Epidermal melanocyte (primary cell): ENCODE results near the gene CACNA1I.
"Not testable (repeated sequence)": the region's sequence is repeated elsewhere in the genome, so short reads cannot be mapped to it uniquely, and the experiment has no call there.

ENCODE experiments used
- DNase-seq: peaks from one replicate; pipeline ENCODE4 v3.0.0; 2011; ENCODE audit warnings: low spot score; ENCODE audit not compliant: insufficient read length

CACNA1I gene

DNA sequence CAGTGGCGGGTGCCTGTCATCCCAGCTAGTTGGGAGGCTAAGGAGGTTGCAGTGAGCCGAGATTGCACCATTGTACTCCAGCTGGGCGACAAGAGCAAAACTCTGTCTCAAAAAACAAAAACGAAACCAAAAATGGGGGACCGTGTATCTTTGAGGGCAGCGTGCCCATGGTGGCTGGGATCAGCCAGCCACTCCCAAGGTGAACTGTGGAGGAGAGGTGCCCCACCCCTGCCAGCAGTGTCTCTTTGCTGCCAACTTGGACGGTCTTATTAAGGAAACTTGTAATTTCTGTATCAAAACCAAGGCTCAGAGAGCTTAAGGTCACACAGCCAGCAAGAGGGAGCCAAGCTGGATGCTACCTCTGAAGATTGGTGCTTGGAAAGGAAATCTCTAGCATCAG lies 147.7 kb downstream of the CACNA1I start:
- no peak for DNase-seq

DNA sequence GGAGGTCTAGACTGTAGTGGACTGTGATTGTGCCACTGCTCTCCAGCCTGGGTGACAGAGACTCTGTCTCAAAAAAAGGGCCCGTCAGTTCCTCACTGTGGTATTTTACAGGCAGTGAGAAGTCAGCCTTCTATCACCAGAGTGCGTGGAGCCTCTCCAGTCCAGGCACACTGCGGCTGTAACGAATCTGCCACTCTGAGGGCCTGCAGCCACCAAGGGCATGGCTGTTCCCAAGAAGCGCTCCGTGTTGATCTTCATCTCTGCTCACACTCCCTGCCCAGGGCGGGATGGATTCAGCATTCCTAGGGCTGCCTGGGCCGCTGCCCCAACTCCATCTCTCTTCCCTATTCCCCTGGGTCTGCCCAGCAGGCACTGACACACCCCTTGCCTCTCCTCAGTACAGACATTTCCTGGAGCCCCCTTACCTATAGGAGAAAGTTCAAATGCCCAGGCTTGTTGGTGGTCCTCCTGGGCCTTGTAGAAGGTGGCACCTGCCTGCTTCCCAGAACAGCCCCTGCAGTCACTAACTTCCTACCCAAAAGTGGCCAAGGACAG lies 148.4 kb downstream of the CACNA1I start:
- DNase-seq: no peak

DNA sequence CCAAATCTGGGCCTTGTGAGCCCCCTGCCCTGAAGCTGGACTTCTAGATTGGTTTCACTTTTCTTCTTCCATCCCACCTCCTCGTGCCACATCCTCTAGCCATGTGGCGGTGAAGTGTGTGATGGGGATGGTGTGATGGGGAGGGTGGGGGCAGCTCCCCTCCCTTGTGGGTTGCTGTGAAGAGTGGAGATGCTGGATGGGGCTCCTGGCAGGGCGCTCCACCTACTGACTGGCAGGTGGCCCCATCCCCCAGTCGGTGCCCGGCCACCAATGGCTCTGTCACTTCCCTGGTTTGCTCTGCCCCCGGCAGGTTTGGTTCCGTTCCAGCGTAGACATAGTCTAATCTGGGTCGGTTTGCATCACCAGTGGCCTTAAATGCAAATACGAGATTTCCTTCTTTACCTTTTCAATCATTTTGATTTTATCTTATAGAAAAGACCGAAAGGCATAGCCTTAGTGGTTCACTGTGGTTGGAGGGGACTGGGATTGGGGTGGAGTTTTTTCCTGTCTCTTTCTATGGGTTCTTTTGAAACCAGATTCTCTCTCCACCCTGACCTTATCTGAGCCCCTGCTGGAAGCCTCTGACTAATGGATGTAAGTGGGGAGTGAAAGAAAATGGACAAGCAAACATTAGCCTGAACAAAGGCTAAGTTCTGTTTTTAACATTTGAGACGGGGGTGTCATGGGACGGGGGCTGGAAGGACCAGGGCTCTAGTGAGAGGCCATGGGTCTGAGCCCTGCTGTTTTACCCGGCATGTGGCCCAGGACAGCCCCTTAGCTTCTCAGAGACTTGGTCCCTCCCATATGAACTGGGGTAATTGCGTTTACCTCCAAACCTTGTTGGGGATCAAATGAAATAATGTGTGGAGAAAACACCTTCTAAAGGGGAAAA lies 149.3 kb downstream of the CACNA1I start:
- DNase-seq: no peak

DNA sequence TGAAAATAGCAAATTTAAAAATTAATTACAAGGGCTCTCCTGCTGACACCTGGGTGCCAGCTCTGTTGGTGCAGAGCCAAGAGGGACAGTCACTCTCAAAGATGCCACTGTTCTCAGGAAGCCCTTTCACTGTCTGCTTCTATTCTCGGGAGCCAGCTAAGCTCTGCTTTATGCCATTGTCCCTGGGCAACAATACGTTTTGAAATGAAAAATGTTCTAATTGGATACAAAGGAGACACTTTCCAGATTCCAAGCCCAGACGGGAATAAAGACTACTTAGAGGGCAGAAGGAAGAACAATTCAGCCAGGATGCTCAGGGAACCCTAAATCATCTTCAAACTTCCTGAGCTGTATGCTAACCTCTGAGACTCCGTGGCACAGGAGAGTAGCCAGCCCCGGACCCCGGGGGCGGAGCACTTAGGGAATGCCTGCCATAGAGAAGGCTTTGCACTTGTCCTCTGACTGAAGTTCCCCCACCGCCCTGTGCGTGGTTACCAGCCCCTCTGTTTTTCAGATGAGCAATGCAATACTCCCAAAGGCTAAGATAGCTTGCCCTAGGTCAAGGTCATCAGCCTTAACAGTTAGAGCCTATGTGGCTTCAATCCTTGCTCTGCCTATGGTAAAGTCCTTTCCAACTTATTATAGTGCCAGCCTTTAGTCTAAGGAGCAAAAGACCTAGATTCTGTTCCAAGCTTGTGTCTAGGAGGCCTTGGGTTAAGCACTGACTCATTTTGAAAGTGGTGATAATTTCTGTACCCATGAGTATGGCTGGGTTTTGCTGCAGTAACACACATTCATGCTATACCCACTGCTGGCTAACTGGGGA lies 150.9 kb downstream of the CACNA1I start:
- DNase-seq: no peak

DNA sequence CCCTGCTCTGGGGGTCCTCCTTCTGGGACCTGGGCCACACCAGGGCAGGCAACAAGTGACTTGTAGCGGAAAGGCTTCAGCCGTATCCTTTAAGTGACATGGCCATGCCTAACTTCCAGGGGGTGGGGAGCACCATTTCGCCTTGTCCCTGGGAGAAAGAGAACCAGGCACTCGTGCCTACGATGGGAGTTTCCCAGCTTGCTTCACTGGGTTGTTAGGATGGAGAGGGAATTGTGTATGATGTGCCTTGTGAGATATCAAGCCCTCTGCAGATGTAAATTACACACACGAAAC lies 151.4 kb downstream of the CACNA1I start:
- no peak for DNase-seq

DNA sequence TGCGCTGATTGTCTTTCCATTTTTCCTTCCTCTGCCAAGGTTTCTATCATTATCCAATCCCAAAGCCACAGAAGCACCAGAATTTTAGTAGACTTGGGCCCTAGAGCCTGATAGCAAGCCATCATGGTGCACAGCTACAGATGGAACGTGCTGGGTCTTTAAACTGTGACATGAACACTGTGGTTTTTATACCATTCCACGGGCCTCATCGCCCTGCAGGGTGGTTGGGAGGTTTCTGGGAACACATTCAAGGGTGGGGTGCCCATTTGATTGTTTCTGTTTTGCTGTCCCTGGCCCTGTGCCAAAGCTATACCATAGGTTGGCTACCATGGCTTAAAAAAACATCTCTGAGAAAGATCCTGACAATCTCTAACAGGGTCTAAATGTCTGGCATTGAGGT lies 151.9 kb downstream of the CACNA1I start:
- DNase-seq: no peak

DNA sequence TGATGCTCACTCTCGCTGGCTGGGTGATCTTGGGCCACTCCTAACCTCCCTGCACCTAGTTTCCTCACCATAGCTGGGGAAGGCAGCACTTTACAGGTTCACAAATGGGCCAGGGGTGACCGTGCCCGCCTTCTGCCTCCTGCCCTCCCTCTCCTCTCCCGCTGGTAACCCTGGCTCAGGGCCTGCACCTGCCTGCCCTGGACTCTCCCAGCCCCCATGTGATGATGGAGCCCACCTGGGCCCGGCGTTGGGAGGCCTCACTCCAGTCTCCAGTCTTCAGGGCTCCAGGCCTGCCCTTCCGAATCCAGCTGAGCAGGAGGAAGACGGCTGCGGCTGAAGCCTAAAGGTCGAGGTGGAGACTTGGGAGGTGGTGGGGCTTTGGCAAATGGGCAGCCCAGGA lies 152.9 kb downstream of the CACNA1I start:
- DNase-seq: no peak

DNA sequence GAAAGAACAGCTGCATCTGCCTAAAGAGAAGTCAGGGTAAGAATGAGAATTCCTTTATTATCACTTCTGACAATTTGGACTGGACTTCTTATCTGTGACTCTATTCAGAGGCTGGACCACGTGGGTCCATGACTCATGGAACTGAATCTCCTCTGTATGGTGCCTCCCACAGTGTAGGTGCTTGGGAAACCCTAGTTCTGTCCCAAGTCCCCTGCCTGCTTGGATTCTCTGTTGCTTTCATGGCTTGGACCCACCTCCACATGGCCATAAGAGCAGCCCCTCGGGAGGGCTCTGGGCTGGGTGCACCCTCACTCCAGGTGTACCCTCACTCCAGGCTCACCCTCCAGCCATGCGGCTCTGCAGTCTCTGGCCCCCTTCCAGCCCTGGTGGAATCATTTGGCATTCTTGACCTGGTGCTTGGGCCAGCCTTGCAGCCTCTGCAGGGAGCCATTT lies 153.4 kb downstream of the CACNA1I start:
- DNase-seq: no peak

DNA sequence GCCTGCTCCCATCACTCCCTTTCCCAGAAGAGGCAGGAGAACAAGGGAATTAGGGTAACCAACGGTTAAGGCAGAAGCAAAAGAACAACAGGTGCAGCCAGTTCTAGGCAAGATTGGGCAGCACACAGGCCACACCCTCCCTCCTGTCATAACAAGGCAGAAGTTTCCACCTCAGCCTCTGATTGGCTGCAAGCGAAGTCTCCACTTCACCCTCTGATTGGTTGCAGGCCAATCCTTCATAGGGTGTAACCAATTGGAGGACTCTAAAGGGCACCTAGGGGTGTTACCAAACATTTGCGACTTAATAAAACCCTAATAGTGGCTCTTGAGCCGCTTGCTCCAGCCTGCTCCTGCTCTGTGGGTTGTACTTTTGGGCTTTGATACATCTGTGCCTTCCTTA lies 153.8 kb downstream of the CACNA1I start:
- no peak for DNase-seq

DNA sequence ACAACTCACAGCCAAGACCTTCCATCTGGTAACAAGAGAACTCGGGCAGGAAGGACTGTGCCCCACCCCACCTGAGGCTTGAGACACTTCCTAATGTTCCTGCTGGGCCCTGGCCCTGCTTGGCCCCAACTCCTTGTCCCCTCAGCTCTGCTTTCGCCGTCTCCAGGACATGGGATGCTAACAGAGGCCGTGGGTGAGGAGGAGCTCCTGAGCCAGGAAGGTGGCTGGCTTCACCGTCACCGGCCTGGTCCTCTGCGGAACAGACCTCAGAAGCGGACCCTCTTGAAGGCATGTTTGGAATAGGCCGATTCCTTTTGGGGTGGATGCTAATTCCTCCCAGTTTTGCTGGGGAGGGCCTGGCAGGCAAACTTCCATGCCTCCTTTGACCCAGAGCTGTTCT lies 154.3 kb downstream of the CACNA1I start:
- no peak for DNase-seq

DNA sequence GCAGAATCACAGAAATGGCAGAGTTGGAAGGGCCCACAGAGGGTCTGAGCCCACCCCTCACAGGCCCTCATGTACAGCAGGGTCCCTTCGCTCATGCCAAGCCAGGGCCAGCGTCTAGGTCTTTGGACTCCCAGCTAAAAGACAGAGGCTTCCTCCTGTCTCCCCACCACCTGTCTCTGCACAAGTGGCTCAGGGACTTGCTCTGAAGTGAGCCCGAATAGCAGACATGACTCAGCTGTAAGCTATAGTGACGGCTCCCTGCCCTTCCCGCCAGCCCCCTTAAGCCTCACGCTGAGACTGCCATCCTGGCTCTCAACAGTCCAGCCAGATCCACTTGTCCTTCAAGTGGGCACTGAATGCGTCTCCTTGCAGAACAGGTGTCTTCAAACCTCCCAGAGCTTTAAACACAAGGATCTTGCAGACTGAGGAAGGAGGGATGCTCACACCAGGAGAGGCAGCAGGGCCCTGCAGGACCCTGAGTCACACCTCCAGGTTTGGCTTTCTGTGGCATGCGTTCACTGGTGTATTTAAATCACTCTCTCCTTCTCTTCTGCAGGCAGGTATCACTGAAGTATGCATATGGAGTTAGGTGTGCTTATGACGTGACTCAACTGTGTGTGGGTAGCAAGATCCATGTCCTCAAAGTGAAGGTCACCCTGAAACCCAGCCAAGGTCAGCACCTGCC lies 154.9 kb downstream of the CACNA1I start:
- no peak for DNase-seq

DNA sequence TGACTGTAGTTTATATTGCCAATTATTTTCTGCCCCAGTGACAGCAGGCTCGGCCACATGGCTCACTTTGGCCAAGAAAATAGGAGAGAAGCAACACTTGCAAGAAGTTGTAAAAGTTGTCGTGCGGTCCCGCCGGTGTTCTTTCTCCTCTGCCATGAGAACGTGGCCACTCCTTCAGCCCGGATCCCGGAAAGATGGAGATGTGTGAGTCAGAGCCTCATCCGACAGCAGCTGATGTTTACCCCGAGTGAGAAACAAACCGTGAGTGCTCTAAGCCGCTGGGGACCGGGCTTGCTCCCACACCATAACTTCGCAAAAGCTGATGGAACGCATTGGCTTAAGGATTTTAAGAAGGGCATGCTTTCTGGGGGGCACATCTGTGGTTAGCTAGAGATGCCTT lies 157.0 kb downstream of the CACNA1I start:
- DNase-seq: no peak

DNA sequence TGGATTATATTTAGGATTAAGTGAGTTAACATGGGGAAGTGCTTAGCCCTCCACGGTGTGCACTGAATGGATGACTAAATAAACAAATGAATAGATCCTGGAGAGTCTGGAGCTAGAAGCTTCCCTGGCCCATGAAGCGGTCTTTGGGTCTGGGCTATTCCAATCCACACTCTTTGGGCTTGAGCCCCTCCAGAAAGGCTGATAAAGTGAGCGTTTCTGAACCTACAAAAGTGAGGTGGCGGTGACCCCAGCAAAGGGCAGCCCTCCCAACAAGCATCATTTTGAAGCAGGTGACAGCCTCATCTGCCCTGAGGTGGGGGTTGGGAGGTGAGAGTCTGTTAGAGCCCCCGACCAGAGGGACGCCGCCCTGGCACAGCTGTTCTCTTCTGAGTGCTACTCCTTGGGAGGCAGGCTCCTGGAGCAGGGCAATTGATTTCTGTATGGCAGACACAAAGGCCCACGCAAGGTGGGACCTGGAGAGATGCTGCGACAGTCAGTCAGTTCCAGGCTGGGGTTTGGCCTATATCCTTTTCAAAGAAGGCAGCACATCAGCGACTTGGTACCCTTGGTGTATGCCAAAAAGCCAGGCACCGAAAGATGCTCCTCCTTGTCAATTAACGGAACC lies 157.8 kb downstream of the CACNA1I start:
- no peak for DNase-seq

DNA sequence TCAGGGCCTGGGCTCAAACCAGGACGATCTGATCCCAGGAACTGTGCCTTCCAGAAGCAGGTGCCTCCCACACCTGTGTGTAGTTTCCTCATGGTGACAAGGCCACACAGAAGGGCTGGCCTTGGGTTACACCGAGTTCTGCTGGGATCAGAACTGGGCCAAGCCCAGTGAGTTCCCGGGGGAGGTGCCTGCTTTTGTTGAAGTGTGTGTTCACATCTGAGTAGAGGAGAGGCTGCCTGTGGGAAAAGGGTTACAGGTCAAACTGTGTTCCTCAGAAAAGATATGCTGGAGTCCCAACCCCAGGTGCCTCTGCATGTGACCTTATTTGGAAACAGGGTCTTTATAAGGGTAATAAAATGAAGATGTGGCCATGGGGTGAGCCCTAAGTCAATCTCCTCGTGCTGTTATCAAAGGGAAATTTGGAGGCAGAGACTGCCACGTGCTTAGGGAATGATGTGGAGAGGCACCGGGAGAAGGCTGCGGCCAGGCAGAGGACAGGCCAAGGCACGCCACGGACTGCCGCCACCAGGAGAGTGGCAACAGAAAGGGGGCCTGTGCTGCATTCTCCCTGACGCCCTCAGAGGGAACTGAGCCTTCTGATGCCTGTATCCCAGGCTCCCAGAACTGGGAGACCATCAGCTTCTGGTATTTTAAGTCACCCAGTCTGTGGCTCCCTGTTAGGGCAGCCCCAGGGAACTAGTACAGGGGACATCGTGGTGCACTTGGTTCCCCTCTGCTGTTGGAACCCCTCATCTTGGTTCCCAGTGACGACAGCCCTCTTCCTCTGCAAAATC lies 158.8 kb downstream of the CACNA1I start:
- no peak for DNase-seq

DNA sequence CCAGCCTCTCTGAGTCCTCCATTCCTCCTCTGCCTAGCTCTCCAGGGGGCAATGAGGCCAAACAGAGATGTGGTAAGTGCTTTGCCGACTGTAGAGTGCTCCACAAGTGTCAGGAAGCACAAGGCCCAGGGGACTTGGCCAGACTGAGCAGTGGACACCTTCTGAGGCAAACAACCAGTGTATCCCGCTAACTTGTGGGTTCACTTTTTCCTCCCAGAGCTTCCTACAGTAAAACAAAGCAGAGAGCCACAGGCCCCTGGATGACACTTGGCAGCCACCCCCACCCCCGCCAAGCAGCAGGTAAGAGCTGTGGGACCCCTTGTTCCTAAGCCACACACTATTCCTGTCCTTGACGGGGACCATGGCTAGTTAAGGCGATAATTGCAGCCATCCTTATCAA lies 160.9 kb downstream of the CACNA1I start:
- DNase-seq: no peak

DNA sequence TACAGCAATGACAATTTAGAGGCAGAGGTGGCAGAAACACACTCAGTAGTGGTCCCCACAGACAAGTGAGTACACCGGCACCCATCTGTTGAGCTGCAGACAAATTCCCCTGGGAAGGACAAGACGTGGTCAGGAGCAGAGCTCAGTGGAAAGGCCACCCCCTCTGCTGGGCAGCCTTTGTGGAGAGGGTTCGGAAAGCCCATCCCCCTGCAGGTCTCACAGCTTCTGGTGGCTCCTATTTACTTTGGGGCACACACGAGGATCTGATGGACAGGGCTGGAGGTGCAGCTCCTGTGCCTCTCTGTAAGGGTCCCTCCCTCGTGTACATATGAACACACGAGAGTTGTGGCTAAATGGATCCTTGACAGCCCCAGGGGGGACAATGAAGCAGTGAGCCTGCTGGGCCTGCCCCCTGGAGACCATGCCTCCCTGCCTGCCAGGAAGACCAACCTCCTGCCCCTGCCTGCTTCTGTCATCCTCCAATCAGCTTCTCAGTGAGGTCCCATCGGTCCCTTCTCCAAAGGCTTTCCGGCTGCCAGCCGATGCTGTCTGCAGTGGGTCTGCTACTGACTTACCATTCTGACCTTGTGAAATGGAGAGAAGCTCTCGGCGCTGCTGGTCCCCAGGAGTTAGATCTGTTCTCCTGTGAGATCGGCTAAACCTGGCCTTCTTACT lies 161.5 kb downstream of the CACNA1I start:
- no peak for DNase-seq

DNA sequence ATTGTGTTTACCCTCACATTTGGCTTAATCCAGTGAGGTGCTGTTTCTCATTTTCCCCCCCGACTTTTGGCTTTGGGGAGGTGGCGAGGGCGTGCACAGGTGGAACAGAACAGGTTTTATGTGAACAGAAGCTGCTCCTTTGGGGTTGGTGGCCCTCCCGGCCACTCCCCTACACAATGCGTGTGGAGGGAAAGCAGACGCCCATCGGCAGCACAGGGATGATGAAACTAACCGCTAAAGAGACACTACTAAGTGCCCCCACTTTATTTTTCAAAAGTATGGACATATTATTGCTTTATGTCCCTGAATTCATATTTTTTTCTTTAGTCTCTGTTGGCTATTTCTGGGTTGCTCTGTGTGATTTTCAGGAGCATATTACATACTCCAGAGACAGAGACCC lies 162.1 kb downstream of the CACNA1I start:
- DNase-seq: no peak

DNA sequence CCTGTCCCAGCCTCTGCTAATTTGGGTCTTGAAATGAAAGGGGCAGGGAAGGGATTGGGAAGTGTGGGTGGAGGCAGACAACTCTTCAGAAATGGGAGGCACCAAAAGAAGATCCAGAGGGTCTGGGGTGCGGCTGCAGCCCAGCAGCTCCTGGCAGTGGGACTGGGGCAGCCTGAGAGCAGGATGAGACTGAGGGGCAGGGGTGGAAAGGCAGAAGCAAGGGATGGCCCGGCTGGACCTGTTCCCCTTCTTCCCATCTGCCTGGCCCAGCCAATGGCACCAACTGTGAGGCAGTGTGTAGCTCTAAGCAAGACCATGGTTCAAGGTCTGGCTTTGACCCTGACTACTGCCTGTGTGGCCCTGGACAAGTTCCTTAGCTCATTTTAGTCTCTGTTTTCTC lies 162.6 kb downstream of the CACNA1I start:
- DNase-seq: no peak

DNA sequence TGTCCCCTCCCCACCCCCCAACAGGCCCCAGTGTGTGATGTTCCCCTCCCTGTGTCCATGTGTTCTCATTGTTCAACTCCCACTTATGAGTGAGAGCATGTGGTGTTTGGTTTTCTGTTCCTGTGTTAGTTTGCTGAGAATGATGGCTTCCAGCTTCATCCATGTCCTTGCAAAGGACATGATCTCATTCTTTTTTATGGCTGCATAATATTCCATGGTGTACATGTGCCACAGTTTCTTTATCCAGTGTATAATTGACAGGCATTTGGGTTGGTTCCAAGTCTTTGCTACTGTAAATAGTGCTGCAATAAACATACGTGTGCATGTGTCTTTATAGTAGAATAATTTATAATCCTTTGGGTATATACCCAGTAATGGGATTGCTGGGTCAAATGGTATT lies 163.5 kb downstream of the CACNA1I start:
- DNase-seq: not testable (repeated sequence)

DNA sequence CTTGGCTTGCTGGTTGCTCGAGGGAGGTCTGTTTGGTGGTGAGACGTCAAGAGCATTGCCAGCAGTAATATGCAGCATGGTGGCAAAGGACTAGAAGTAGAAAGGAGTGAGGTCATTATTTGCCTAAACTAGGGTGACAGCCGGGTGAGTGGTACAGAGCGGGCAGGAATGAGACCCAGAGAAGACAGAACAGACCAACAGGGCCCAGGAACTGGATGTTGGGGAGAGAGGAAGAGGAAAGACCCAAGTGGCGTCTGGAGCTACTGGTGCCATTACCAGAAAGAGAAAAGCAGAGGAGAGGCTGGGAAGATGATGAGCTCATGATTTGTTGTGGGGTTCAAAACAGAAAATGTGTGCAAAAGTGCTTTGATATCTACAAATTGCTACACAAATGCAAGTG lies 164.3 kb downstream of the CACNA1I start:
- no peak for DNase-seq
